Measurements from ENCODE around the gene CCT4. TPM values are rescaled to one million over a fixed set of nuclear protein-coding genes. Genes with fewer than 3 reads are reported as not detected.

Gene CCT4
- total RNA-seq, 1 experiment from 2014 or later = 345 TPM

DNA sequence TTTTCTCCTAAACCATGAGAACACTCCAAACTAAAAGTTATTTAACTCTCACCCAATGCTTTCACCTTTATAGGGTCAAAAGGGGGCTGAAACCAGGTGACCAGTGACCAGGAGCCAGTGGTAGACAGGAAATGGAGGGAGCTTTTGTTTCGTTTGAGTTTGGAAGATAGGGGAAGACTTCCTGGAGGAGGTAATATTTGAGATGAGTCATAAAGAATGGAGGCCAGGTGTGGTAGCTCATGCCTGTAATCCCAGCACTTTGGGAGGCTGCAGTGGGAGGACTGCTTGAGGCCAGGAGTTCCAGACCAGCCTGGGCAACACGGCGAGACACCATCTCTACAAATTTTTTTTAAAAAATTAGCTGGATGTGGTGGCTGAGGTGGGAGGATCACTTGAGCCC, 43.1 kb downstream of the CCT4 start (continued):
- TF ChIP-seq PRDM15 (CRISPR knock-in tag; IDR thresholded peaks at IDR 0.05) = no peak
- TF ChIP-seq NFE2L1 (CRISPR knock-in tag; IDR thresholded peaks at IDR 0.05) = no peak
- TF ChIP-seq, protein P1, sequence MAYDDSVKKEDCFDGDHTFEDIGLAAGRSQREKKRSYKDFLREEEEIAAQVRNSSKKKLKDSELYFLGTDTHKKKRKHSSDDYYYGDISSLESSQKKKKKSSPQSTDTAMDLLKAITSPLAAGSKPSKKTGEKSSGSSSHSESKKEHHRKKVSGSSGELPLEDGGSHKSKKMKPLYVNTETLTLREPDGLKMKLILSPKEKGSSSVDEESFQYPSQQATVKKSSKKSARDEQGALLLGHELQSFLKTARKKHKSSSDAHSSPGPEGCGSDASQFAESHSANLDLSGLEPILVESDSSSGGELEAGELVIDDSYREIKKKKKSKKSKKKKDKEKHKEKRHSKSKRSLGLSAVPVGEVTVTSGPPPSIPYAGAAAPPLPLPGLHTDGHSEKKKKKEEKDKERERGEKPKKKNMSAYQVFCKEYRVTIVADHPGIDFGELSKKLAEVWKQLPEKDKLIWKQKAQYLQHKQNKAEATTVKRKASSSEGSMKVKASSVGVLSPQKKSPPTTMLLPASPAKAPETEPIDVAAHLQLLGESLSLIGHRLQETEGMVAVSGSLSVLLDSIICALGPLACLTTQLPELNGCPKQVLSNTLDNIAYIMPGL (CRISPR knock-in tag; IDR thresholded peaks at IDR 0.05) = no peak
- no peak for TF ChIP-seq TP53 (CRISPR knock-in tag; IDR thresholded peaks at IDR 0.05)
- TF ChIP-seq JUN (CRISPR knock-in tag; IDR thresholded peaks at IDR 0.05) = no peak
- TF ChIP-seq RORB (CRISPR knock-in tag; IDR thresholded peaks at IDR 0.05) = no peak
- no peak for TF ChIP-seq SMAD4 (CRISPR knock-in tag; IDR thresholded peaks at IDR 0.05)

GRCh38 chr2:61841286-61841685, 47.2 kb downstream of the CCT4 start:
- CTCF ChIA-PET = no interaction called here
- no peaks in the 10 kb centered on the region for H3K9me3 Mint-ChIP-seq
- TF ChIP-seq, protein P2, sequence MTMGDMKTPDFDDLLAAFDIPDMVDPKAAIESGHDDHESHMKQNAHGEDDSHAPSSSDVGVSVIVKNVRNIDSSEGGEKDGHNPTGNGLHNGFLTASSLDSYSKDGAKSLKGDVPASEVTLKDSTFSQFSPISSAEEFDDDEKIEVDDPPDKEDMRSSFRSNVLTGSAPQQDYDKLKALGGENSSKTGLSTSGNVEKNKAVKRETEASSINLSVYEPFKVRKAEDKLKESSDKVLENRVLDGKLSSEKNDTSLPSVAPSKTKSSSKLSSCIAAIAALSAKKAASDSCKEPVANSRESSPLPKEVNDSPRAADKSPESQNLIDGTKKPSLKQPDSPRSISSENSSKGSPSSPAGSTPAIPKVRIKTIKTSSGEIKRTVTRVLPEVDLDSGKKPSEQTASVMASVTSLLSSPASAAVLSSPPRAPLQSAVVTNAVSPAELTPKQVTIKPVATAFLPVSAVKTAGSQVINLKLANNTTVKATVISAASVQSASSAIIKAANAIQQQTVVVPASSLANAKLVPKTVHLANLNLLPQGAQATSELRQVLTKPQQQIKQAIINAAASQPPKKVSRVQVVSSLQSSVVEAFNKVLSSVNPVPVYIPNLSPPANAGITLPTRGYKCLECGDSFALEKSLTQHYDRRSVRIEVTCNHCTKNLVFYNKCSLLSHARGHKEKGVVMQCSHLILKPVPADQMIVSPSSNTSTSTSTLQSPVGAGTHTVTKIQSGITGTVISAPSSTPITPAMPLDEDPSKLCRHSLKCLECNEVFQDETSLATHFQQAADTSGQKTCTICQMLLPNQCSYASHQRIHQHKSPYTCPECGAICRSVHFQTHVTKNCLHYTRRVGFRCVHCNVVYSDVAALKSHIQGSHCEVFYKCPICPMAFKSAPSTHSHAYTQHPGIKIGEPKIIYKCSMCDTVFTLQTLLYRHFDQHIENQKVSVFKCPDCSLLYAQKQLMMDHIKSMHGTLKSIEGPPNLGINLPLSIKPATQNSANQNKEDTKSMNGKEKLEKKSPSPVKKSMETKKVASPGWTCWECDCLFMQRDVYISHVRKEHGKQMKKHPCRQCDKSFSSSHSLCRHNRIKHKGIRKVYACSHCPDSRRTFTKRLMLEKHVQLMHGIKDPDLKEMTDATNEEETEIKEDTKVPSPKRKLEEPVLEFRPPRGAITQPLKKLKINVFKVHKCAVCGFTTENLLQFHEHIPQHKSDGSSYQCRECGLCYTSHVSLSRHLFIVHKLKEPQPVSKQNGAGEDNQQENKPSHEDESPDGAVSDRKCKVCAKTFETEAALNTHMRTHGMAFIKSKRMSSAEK (CRISPR knock-in tag; IDR thresholded peaks at IDR 0.05; ENCODE audit: borderline replicate concordance) = no peak
- no peak for TF ChIP-seq HMGA2 (CRISPR knock-in tag; IDR thresholded peaks at IDR 0.05)
- no peak for TF ChIP-seq ATF6 (CRISPR knock-in tag; IDR thresholded peaks at IDR 0.05)
- TF ChIP-seq ZNF232 (CRISPR knock-in tag; IDR thresholded peaks at IDR 0.05) = no peak
- no peak for TF ChIP-seq GRHL2 (CRISPR knock-in tag; IDR thresholded peaks at IDR 0.05; ENCODE audit: insufficient replicate concordance, severe bottlenecking)
- no peak for ATAC-seq
- no peak overlapping the region for H3K27ac Mint-ChIP-seq
- H3K4me3 Mint-ChIP-seq = no peak overlapping the region
- no peaks in the 10 kb centered on the region for H3K4me1 Mint-ChIP-seq
- no peaks in the 10 kb centered on the region for H3K27me3 Mint-ChIP-seq (ENCODE audit: low read depth)
- no peaks in the 10 kb centered on the region; the same call in 1 of the 2 replicates for H3K36me3 Mint-ChIP-seq
- DNase-seq (ENCODE audit: low spot score) = no peak
- POLR2A ChIA-PET = no interaction called here

DNA sequence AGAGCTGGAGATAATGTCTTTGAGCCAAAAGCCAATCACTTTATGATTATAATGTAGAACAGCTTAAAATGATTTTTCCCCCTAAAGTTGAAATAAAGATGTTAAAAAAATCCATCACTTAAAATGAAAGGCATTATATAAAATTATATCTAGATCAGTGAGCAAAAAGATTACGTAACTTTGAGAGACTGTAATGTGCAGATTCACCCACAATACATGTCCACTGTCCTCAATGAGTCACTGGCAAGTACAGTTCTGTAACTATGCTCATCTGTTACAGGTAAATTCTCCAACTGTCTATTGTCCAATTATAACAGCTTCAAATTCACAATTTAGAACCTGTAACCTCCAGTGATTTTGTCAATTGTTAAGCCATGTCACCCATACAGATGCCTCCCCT, 53.6 kb downstream of the CCT4 start:
- H3K9me3 Mint-ChIP-seq = peaks cover 4% of the 10 kb centered on the region
- TF ChIP-seq, protein P3, sequence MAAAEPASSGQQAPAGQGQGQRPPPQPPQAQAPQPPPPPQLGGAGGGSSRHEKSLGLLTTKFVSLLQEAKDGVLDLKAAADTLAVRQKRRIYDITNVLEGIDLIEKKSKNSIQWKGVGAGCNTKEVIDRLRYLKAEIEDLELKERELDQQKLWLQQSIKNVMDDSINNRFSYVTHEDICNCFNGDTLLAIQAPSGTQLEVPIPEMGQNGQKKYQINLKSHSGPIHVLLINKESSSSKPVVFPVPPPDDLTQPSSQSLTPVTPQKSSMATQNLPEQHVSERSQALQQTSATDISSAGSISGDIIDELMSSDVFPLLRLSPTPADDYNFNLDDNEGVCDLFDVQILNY (CRISPR knock-in tag; IDR thresholded peaks at IDR 0.05) = no peak
- no peak for TF ChIP-seq ATF6 (CRISPR knock-in tag; IDR thresholded peaks at IDR 0.05)
- no peak for TF ChIP-seq ZBTB21 (CRISPR knock-in tag; IDR thresholded peaks at IDR 0.05; ENCODE audit: borderline replicate concordance)
- TF ChIP-seq, protein P4, sequence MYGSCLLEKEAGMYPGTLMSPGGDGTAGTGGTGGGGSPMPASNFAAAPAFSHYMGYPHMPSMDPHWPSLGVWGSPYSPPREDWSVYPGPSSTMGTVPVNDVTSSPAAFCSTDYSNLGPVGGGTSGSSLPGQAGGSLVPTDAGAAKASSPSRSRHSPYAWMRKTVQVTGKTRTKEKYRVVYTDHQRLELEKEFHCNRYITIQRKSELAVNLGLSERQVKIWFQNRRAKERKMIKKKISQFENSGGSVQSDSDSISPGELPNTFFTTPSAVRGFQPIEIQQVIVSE (CRISPR knock-in tag; IDR thresholded peaks at IDR 0.05; ENCODE audit: borderline replicate concordance) = no peak
- no peak for TF ChIP-seq NFATC4 (CRISPR knock-in tag; IDR thresholded peaks at IDR 0.05)
- TF ChIP-seq ELF4 (CRISPR knock-in tag; IDR thresholded peaks at IDR 0.05; ENCODE audit: low read depth) = no peak

More for the DNA sequence above, 53.6 kb downstream of the CCT4 start:
- Mint-ChIP-seq H3K27me3 (ENCODE audit: low read depth) (no peaks in the 10 kb centered on the region), H3K36me3 (peaks cover 21% of the 10 kb centered on the region), H3K27ac (no peak overlapping the region), H3K4me1 (no peaks in the 10 kb centered on the region), H3K4me3 (no peak overlapping the region)
- DNase-seq (ENCODE audit: low spot score) (no peak), ATAC-seq (no peak)
- CTCF ChIA-PET = no interaction called here
- POLR2A ChIA-PET = no interaction called here

Measured in WTC11 (cell line).